ENCODE results near the gene PPFIBP2. TPM values are rescaled to one million over a fixed set of nuclear protein-coding genes. Genes with fewer than 3 reads are reported as not detected.

Gene PPFIBP2
- total RNA-seq, 1 experiment from 2014 or later = 5.7 TPM

DNA sequence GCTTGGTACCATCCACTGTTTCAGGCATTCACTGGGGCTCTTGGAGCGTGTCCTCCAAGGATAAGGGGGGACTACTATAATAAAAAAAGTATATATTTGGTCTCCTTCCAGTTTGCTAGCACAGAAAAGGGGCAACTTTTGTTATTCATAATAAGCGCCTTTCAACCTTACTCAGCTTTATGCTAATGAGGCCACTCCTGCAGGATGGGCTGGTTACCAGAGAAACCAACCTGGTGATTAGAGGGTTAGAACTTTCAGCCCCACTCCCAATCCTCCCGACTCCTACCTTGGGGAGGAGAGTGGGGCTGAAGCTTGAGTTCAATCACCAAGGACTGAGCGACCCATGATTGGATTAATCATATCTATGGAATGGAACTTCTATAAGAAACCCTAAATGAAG is 31.8 kb downstream of the PPFIBP2 start:
- POLR2A ChIA-PET = no interaction called here
- Histone ChIP-seq H2AFZ (ENCODE audit: low read depth, low read length, poor library complexity, severe bottlenecking) (no peak overlapping the region), H3K9me2 (ENCODE audit: insufficient read depth) (no peaks in the 10 kb centered on the region), H3K4me2 (ENCODE audit: low read length) (no peak overlapping the region), H3K27ac (ENCODE audit: low read depth, low read length) (no peak overlapping the region), H3K4me3 (replicated peaks in 1 of 2; ENCODE audit: low read depth in 1 of 2, low read length in 2 of 2) (no peak overlapping the region), H3K36me3 (ENCODE audit: control insufficient read depth in 1 of 2, insufficient read depth in 2 of 2, low read length in 2 of 2) (no peaks in the 10 kb centered on the region), H3K4me1 (ENCODE audit: control insufficient read depth in 1 of 2, insufficient read depth in 2 of 2, low read length in 2 of 2) (no peaks in the 10 kb centered on the region), H3K9me3 (ENCODE audit: control insufficient read depth in 1 of 2, insufficient read depth in 1 of 2, low read depth in 1 of 2, low read length in 2 of 2) (no peaks in the 10 kb centered on the region), H3K27me3 (ENCODE audit: insufficient read depth, low read length) (no peaks in the 10 kb centered on the region), H3K9ac (ENCODE audit: low read length) (no peak overlapping the region), H4K20me1 (ENCODE audit: insufficient read depth) (no peaks in the 10 kb centered on the region), H3K79me2 (ENCODE audit: insufficient read depth, low read length) (no peaks in the 10 kb centered on the region)
- no peak for DNase-seq (ENCODE audit: low read depth, low spot score)
- TF ChIP-seq SP1 (IDR thresholded peaks at IDR 0.05; ENCODE audit: low read depth) (no peak), POLR2A (IDR thresholded peaks at IDR 0.05; ENCODE audit: borderline replicate concordance, extremely low read depth, insufficient read depth, insufficient read length) (no peak)
- BruUV-seq (replicated peaks) = no TSS peak
- RAD21 ChIA-PET (ENCODE audit: low non-redundant PET in 1 of 2, low total read pairs in 2 of 2, uncharacterized antibody in 2 of 2, unreplicated experiment in 2 of 2) = no interaction called here
- CTCF ChIA-PET = no interaction called here
- ATAC-seq = no peak
- intact Hi-C loops (cut with micrococcal nuclease) = no loop called here

DNA sequence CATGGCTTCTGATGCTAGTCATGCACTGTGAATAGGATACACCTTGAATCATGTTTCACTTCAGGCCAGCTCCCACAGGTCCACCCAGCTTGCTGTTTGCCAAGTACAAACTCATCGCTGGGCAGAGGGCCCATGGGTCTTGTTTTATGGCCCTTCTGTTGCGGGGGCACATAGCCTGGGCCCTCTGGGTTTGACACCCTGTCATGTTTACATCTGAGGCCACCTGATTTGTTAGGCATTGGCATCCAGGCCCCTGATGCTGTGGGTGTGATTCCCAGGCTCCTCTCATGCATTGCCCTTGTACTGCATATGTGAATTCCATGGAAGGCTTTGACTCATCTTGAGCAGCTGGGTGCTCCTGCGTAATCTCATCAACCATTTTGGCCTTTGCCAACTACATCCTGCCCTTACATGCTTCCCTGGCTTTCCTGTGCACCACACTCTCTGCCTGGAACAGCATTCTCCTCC is 32.6 kb downstream of the PPFIBP2 start:
- intact Hi-C loops (cut with micrococcal nuclease) = no loop called here
- DNase-seq (ENCODE audit: low read depth, low spot score) = no peak

More for the DNA sequence above, 32.6 kb downstream of the PPFIBP2 start:
- Histone ChIP-seq H3K27me3 (ENCODE audit: insufficient read depth, low read length) (no peaks in the 10 kb centered on the region), H3K27ac (ENCODE audit: low read depth, low read length) (no peak overlapping the region), H4K20me1 (ENCODE audit: insufficient read depth) (no peaks in the 10 kb centered on the region), H2AFZ (ENCODE audit: low read depth, low read length, poor library complexity, severe bottlenecking) (no peak overlapping the region), H3K4me1 (ENCODE audit: control insufficient read depth in 1 of 2, insufficient read depth in 2 of 2, low read length in 2 of 2) (no peaks in the 10 kb centered on the region), H3K4me3 (replicated peaks in 1 of 2; ENCODE audit: low read depth in 1 of 2, low read length in 2 of 2) (no peak overlapping the region), H3K9me3 (ENCODE audit: control insufficient read depth in 1 of 2, insufficient read depth in 1 of 2, low read depth in 1 of 2, low read length in 2 of 2) (no peaks in the 10 kb centered on the region), H3K9ac (ENCODE audit: low read length) (no peak overlapping the region), H3K4me2 (ENCODE audit: low read length) (no peak overlapping the region), H3K9me2 (ENCODE audit: insufficient read depth) (no peaks in the 10 kb centered on the region), H3K79me2 (ENCODE audit: insufficient read depth, low read length) (no peaks in the 10 kb centered on the region), H3K36me3 (ENCODE audit: control insufficient read depth in 1 of 2, insufficient read depth in 2 of 2, low read length in 2 of 2) (no peaks in the 10 kb centered on the region)
- TF ChIP-seq, protein P1, sequence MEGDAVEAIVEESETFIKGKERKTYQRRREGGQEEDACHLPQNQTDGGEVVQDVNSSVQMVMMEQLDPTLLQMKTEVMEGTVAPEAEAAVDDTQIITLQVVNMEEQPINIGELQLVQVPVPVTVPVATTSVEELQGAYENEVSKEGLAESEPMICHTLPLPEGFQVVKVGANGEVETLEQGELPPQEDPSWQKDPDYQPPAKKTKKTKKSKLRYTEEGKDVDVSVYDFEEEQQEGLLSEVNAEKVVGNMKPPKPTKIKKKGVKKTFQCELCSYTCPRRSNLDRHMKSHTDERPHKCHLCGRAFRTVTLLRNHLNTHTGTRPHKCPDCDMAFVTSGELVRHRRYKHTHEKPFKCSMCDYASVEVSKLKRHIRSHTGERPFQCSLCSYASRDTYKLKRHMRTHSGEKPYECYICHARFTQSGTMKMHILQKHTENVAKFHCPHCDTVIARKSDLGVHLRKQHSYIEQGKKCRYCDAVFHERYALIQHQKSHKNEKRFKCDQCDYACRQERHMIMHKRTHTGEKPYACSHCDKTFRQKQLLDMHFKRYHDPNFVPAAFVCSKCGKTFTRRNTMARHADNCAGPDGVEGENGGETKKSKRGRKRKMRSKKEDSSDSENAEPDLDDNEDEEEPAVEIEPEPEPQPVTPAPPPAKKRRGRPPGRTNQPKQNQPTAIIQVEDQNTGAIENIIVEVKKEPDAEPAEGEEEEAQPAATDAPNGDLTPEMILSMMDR (IDR thresholded peaks at IDR 0.05 in 2 of 3, conservative IDR thresholded peaks at IDR 0.05 in 1 of 3; ENCODE audit: borderline replicate concordance in 1 of 3, insufficient read depth in 1 of 3, low read depth in 2 of 3, low read length in 2 of 3) = no peak
- no peak for TF ChIP-seq SIN3A (IDR thresholded peaks at IDR 0.05; ENCODE audit: low read depth)
- no peak for TF ChIP-seq SP1 (IDR thresholded peaks at IDR 0.05; ENCODE audit: low read depth)
- no peak for TF ChIP-seq CEBPB (IDR thresholded peaks at IDR 0.05; ENCODE audit: low read depth)
- TF ChIP-seq TCF7L2 (IDR thresholded peaks at IDR 0.05; ENCODE audit: borderline replicate concordance, extremely low read depth, insufficient read depth, insufficient read length) = no peak
- TF ChIP-seq SRF (IDR thresholded peaks at IDR 0.05; ENCODE audit: low read depth) = no peak
- no peak for TF ChIP-seq JUND (IDR thresholded peaks at IDR 0.05)
- TF ChIP-seq EZH2phosphoT487 (IDR thresholded peaks at IDR 0.05; ENCODE audit: borderline replicate concordance) = no peak
- no peak for TF ChIP-seq CBX3 (IDR thresholded peaks at IDR 0.05; ENCODE audit: low read depth)
- TF ChIP-seq EGR1 (IDR thresholded peaks at IDR 0.05; ENCODE audit: low read depth) = no peak
- TF ChIP-seq POLR2AphosphoS5 (IDR thresholded peaks at IDR 0.05; ENCODE audit: low read depth, low read length) = no peak
- no peak for TF ChIP-seq POLR2A (IDR thresholded peaks at IDR 0.05; ENCODE audit: borderline replicate concordance, extremely low read depth, insufficient read depth, insufficient read length)
- TF ChIP-seq, protein P2, sequence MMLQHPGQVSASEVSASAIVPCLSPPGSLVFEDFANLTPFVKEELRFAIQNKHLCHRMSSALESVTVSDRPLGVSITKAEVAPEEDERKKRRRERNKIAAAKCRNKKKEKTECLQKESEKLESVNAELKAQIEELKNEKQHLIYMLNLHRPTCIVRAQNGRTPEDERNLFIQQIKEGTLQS (IDR thresholded peaks at IDR 0.05) = no peak
- no peak for TF ChIP-seq ELF1 (IDR thresholded peaks at IDR 0.05; ENCODE audit: borderline replicate concordance, low read depth)
- no peak for TF ChIP-seq ZFX (IDR thresholded peaks at IDR 0.05)
- CTCF ChIA-PET = no interaction called here
- no TSS peak for BruUV-seq (replicated peaks)
- ATAC-seq = no peak
- POLR2A ChIA-PET = no interaction called here
- RAD21 ChIA-PET (ENCODE audit: low non-redundant PET in 1 of 2, low total read pairs in 2 of 2, uncharacterized antibody in 2 of 2, unreplicated experiment in 2 of 2) = no interaction called here

All from HCT116 (cell line).